Right renal pelvis (tissue), 4 donors: Measurements from ENCODE around the gene TLK1. TPM values are rescaled to one million over a fixed set of nuclear protein-coding genes. Genes with fewer than 3 reads are reported as not detected.
"Not testable (repeated sequence)": the region's sequence is repeated elsewhere in the genome, so short reads cannot be mapped to it uniquely, and the experiment has no call there.

ENCODE experiments used
- DNase-seq, 4 donors: peaks; one replicate each; pipeline ENCODE4 v3.0.0-alpha.2; 2013; ENCODE audit warnings: low read depth in 4 of 4, low spot score in 3 of 4, missing footprints in 1 of 4
- polyA plus RNA-seq, 4 donors: library from polyadenylated mRNA; unstranded; fragments of 120-200 nt; gene quantifications; one replicate each; pipeline ENCODE4 v1.2.1, GENCODE V29; 2013; ENCODE audit not compliant: insufficient read length in 4 of 4

Gene TLK1
- polyA plus RNA-seq, 4 donors, result 41.5 to 59.6 (median 58.6) TPM

DNA sequence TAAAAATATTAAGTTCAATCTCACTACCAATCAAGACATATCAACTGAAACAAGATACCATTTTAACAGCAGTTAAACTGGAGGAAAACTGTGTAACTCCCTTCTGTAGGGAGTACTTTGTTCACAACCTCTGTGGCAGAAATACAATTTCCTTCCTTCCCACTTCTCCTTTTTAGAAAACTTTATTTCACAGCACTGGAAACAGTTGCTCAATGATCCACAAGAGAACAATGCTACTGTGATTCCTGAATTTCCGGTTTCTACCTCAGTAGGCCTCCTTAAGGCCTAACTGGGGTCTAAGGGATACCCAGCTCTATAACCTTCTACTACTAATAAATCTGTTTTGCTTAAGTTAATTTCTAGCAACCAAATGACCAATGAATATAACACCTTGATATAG, 14.1 kb downstream of the TLK1 start:
- DNase-seq, result no peak

GRCh38 chr2:171146071-171146470, 14.6 kb downstream of the TLK1 start:
- no peak for DNase-seq

GRCh38 chr2:171143670-171144062, 17.0 kb downstream of the TLK1 start:
- no peak for DNase-seq

- DNase-seq, result no peak
These were observed 18.3 kb downstream of the TLK1 start for GRCh38 chr2:171142398-171142797.

GRCh38 chr2:171141320-171141719, 19.4 kb downstream of the TLK1 start:
- no peak for DNase-seq

DNA sequence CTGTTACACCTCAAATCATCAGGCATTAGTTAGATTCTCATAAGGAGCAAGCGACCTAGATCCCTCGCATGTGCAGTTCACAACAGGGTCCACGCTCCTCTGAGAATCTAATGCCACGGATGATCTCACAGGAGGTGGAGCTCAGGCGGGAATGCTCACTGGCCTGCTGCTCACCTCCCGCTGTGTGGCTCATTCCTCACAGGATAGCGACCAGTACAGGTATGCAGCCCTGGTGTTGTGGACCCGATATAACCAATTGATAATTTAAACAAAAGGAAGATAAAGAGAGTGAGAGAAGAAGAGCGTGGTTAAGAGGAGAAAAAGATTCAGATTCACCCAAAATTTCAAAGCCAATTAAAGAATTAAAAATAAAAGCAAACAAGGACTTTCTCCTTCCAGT, 20.8 kb downstream of the TLK1 start:
- DNase-seq, result no peak

DNA sequence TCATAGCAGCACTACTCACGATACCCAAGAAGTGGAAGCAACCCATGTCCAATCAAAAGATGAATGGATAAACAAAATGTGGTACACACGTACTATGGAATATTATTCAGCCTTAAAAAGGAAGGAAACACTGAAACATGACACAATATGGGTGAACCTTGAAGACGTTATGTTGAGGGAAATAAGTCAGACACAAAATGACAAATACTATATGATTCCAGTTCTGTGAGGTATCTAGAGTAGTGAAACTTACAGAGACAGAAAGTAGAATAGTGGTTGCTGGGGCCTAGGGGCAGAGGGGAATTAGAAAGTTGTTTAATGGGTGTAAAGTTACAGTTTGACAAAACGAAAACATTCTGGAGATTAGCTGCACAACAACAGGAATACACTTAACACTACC, 24.7 kb downstream of the TLK1 start:
- no peak for DNase-seq

- DNase-seq, result no peak
These were observed 26.0 kb downstream of the TLK1 start for GRCh38 chr2:171134624-171135230.

DNA sequence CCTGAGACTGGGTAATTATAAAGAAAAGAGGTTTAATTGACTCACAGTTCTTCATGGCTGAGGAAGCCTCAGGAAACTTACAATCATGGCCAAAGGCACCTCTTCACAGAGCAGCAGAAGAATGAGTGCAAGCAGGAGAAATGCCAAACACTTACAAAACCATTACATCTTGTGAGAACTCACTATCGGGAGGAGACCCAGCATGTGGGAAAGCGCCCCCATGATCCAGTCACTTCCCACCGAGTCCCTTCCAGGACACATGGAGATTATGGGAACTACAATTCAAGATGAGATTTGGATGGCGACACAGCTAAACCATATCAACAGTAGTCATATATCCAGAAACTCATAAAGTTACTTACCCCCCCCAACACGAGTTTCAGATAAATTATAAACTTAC, 28.6 kb downstream of the TLK1 start:
- no peak for DNase-seq

DNA sequence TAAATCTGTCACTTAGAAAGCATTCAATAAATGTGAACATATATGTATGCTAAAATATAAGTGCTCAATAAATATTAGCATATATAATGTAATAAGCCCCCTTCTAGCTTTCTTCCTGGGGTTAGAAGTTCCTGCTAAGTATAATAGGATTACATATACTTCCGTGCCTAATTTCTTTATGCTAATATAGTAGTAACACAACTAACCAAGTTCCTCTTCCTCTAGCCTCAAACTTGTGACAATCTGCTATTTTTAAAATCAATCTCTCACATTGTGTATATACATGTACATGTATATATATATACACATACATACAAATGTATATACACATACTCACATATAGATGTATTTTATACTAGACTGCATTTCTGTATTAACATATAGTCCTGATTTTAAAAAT, 32.2 kb downstream of the TLK1 start:
- DNase-seq, result no peak

- DNase-seq, result no peak
These were observed 36.2 kb downstream of the TLK1 start for GRCh38 chr2:171124541-171124940.

GRCh38 chr2:171109571-171109970, 51.1 kb downstream of the TLK1 start:
- no peak for DNase-seq

- no peak for DNase-seq
These were observed 51.7 kb downstream of the TLK1 start for GRCh38 chr2:171109020-171109419.

- DNase-seq, result no peak
These were observed 52.9 kb downstream of the TLK1 start for GRCh38 chr2:171107803-171108202.

DNA sequence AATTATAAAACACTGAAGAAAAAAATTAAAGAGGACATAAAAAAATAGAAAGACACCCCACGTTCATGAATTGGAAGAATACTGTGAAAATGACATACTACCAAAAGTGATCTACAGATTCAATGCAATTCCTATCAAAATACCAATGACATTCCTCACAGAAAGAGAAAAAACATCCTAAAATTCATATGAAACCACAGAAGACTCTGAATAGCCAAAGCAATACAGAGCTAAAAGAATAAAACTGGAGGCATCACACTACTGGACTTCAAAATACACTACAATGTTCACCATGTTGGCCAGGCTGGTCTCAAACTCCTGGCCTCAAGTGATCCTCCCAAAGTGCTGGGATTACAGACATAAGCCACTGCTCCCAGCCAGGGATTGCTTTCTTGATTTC, 56.3 kb downstream of the TLK1 start:
- DNase-seq, result no peak

GRCh38 chr2:171102802-171103201, 57.9 kb downstream of the TLK1 start:
- no peak for DNase-seq

- no peak for DNase-seq
These were observed 60.3 kb downstream of the TLK1 start for GRCh38 chr2:171100370-171100769.

DNA sequence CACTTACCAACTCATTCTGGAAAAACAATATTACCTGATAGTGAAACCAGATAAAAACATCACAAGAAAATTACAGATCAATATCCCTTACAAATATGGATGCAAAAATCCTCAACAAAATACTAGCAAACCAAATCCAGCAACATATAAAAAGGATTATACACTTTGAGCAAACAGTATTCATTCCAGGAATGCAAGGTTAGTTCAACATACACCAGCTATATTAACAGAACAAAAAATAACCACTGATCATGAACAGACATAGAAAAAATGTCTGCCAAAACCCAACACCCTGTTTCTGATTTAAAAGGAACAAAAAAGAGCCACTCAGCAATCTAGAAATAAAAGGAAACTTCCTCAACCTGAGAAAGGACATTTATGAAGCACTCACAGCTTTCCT, 62.1 kb downstream of the TLK1 start:
- no peak for DNase-seq

DNA sequence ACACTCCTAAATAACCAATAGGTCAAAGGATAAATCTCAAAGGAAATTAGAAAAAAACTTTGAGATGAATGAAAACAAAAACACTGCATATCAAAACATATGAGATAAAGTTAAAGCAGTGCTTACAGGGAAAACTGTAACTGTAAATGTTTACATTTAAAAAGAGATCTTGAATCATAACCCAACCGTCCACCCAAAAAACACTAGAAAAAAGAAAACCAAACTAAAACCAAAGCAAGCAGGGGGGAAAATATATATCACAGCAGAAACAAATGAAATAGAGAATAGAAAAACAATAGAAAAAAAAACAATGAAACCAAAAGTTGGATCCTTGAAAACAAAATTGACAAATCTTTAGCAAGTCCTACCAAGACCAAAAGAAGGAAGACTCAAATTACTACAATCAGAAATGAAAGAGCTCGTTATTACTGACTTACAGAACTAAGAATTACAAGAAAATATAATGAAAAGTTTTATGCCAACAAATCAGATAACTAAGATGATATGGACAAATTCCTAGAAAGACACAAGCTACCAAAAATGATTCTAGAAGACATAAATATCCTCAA, 65.6 kb downstream of the TLK1 start:
- DNase-seq, result no peak

DNA sequence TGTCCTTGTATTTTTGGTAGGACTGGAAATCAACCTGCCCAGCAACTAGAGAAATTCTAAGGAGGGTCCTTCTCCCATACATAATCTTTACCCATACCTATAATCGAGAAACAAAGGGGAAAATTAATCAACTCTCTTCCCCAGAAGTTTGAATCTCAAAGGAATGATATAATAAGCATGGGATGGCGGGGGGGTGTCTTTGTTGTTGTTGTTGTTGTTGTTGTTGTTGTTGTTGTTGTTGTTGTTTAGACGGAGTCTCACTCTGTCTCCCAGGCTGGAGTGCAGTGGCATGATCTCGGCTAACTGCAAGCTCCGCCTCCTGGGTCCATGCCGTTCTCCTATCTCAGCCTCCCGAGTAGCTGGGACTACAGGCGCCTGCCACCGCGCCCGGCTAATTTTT, 69.2 kb downstream of the TLK1 start:
- DNase-seq, result not testable (repeated sequence)

- DNase-seq, result no peak
These were observed 71.2 kb downstream of the TLK1 start for GRCh38 chr2:171089489-171089888.

GRCh38 chr2:171088057-171088834, 72.4 kb downstream of the TLK1 start:
- DNase-seq, result no peak
